GM18858 (cell line): ENCODE results near the gene INO80.
"Not testable (repeated sequence)": the region's sequence is repeated elsewhere in the genome, so short reads cannot be mapped to it uniquely, and the experiment has no call there.

Experiments
- ATAC-seq: cut with Tn5 transposase; IDR thresholded peaks from one replicate; pipeline ENCODE4 v1.9.1; 2021; ENCODE audit not compliant: unreplicated experiment

INO80 gene

DNA sequence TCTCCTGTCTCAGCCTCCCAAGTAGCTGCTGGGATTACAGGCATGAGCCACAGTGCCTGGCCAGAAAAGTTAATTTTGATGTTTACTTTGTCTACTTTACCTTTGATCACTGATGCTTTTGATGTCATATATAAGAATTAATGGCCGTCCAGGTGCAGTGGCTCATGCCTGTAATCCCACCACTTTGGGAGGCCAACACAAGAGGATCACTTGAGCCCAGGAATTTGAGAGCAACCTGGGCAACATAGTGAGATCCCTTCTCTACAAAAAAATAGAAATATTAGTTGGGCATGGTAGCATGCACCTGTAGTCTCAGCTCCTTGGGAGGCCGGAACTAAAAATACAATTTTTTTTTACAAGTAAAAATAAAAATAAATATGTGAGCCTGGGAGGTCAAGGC is 6.8 kb upstream of the INO80 start:
- no peak for ATAC-seq

DNA sequence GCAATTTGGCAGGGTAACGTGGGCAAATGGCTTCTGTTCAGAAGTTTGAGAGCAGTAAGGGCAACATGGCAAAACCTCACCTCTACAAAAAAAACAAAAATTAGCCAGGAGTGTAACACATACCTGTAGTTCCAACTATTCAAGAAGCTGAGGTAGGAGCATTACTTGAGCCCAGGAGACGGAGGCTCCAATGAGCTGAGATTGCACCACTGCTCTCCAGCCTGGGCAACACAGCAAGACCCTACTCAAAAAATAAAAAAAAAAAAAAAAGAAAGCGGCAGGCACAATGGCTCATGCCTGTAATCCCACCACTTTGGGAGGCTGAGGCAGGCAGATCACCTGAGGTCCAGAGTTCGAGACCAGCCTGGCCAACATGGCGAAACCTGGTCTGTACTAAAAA is 5.9 kb upstream of the INO80 start:
- ATAC-seq: no peak

DNA sequence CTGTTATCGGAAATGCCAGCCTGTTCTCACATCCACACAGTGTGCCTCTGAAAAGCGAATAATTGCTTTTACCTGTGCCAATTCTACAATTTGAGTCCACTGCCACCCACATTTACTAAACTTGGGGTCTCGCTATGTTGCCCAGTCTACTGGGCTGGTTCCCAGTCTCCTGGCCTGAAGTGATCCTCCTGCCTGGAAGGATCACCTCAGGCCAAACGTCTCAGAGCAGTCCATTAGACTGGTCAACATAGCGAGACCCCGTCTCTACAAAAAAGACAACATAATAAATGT is 827 bp upstream of the INO80 start:
- ATAC-seq: no peak

DNA sequence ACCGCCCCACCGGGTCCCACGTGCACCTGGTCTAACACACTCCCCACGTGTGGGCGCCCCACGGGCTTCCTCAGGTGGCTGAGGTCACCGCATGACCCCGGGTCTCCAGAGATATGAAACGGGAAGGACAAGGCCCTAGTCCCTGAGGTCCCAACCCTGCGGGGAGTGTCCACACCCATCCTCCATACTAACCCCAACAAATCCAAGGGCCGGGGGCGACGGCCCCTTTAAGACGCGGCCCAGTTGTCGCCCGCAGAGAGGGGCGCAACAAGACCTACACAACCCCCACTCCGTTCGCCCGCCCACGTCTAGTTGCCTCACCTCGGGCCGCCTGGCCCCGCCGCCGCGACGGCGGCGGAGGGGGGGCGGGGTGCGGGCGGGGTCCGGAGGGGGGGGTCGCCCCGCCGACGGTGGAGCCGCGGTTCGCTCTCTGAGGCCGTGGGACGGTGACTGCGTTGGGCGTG is 396 bp downstream of the INO80 start:
- peak; percentile 28 for ATAC-seq

DNA sequence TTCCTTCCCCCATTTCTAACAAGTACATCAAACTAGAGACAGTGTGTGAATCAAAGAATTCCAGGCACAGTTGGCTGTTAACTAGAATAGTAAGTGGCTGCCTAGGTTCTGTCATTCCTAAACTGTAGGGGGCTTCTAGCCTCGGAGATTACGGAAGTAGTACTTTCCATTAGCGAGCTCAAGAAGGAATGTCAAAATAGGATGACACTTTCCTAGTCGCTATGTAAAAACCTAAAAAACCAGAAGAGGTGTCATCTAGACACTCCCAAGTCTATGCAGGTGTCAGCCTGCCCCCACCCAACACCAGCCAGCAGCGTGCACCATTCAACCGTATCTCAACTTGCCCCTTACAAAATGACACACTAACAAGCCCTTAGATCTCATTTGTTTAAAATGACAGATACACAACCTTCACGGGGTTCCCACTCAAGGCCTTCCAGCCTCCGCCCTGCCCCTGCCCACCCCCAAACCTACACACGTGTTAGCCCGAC is 874 bp downstream of the INO80 start:
- peak; percentile 19 for ATAC-seq

DNA sequence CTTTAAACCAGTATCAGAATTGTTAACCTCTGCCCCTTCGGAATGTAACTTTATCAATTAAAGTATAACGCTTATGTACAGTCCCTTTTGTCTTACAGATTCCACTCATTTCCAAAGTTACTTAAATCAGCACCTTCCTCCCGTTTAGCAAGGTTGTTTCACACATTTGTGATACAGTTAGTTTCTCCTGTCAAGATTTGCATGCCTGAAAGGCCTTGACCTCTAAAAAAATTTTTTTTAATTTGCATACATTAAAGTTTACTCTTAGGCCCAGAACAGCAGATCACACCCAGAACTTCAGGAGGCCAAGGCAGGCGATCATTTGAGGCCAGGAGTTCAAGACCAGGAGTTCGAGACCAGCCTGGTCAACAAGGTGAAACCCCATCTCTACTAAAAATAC is 9.1 kb downstream of the INO80 start:
- no peak for ATAC-seq

DNA sequence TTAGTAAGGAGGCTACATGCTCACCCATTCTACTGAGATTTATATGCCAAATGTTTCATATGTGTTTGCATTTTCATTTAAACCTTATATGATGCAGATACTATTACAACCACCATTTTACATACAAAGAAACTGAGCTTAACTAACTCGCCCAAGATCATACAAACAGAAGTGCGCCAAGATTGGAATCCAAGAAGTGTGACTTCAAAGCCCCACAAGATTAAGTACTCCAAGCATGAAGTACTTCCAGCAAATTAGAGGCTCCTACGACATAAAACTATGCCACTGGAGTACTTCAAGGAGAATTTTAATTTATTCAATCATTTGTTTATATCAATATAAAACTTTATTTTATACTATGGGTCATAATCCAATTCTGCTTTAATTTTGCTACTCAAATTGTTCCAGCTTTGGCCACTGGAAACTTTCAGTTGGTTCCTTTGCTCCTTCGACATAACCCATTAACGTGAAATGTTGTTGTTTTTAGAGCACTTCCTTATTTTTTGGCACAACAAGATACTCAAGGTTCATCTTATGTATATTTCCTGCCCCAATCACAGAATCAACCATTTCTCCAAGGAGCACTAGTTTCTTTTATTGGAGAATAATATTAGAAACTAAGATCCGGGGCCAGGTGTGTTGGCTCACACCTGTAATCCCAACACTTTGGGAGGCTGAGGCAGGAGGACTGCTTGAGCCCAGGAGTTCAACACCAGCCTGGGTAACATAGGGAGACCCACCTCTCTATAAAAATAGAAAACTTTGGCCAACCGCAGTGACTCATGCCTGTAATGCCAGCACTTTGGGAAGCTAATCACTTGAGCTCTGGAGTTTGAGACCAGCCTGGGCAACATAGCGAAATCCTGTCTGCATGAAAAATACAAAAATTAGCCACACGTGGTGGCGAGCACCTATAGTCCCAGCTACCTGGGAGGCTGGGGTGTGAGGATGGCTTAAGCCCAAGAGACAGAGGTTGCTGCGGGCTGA is 10.4 kb downstream of the INO80 start:
- ATAC-seq: no peak

DNA sequence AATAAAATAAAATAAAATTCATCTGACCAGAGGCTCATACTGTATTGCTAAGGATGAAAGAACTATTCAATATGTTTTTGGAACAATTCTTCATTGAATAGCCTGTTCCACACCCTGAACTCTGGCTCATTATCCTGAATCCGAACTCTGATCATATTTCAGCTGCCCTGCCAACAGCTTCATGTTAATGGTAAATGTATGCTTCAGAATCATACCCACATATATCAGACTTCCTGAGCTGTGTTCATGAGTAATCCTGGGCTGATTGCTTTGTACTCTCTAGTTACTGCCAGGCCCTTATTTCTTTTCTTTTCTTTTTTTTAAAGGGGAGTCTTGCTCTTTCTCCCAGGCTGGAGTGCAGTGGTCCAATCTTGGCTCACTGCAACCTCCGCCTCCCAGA is 11.8 kb downstream of the INO80 start:
- ATAC-seq: no peak

DNA sequence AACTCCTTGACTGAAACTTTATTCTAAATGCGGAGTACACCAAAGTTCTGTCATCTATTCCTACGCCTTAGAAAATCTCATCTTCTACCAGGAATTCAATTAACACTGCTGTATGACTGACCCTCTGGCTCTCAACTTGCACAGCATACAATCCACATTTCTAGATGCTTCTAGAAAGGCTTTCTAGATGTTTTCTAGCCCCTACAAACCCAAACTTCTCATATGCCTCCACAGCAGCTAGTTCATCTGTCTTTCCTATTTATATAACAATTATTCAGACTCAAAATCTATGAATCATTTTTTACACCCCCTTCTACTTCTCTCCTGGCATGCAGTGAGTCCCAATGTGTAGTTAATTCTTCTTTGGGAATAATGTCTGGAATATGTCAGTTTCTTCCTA is 13.2 kb downstream of the INO80 start:
- no peak for ATAC-seq

DNA sequence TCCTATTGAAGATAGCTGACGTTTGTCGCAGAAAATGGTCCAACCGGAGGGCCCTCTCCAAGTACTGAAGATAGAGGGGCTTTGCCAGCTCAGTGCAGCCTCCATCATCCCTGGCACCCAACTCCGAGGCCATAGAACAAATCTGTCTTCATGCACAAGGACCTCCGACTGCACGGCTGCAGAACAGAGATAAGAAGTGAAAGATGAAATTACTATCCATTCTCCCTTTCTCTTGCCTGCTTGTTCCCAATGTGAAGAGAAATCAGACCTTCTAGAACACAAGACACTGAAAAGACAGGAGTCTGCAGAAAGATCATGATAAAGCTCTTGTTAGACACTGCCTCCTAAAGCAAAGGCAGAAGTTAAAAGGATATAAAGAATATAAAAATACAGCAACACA is 19.9 kb downstream of the INO80 start:
- ATAC-seq: no peak

DNA sequence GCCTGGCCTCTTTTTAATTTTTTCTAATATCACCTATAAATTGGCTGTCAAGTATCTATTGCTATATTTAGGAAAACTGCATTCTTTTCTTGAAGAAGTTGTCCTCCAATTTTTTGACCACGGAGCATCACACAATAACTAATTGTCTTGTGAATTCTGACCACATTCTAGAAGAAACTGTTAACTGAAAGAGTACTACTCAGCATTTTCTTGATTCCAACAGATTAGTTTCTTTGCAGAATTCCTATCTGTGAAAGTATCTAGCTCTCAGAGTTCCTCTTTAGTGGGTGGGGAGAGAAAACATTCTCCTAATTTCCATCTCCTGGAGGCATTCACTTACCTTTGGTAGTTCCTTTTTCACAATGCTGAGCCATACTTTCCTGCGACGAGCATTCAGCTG is 31.1 kb downstream of the INO80 start:
- no peak for ATAC-seq

DNA sequence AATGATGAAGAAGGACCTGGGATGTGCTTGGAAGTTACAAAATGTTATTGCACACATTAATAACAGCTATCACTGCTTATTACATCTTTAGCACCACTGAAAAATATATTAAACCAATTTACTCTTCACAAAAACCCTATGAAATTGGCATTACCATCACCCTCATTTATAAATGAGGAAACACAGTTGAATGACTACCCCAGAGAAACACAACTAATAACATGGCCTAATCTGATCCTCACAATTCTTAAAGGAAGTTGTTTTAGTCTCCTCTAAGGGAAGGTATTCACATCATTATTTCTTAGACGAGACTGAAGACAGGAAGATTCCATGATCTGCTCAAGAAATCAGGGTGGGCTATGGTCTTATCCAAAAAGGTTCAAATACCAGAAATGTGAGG is 35.9 kb downstream of the INO80 start:
- ATAC-seq: no peak

DNA sequence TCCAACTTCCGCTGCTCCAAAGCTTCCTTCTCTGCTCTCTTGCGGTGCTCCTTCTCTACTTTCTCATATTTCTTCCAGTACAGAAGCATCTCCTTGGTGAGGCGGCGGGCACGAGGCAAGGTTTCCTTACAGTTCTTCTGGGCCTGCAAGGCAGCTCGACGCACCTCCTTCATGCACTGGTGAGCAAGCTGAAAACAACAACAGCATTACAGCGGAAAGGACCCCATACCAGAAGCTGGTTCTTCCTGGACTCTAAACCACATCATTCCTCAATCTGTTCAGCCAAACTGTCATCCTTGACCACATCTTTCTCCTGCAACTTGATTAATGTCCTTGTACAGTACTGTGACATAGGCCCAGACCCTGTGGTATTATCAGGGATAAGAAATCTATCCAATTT is 36.4 kb downstream of the INO80 start:
- no peak for ATAC-seq

DNA sequence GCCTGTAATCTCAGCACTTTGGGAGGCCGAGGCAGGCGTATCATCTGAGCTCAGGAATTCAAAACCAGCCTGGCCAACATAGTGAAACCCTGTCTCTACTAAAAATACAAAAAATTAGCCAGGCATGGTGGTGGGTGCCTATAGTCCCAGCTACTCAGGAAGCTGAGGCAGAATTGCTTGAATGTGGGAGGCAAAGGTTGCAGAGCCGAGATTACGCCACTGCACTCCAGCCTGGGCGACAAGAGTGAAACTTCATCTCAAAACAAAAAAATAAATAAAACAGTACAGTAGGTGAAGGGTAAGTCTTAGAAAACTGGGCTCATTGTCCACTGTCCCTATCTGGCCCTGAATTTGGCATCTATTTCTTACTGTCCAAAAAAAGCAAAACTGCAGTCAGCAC is 37.2 kb downstream of the INO80 start:
- not testable (repeated sequence) for ATAC-seq

DNA sequence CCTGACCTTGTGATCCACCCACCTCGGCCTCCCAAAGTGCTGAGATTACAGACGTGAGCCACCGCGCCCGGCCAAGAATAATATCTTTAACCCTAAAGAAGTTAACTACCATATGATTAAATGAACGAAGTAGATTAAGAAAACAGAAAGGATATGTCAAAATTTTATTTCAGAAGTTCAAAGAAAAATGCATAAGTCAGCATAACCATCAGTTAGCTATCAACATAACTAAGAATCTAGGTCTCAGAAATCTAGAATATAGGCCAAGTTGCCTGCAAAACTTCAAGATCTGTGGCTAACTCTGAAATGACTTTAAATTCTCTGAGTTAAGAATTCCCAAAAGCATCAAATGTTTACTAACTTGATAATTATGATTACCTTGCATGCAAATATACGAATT is 38.0 kb downstream of the INO80 start:
- ATAC-seq: no peak

DNA sequence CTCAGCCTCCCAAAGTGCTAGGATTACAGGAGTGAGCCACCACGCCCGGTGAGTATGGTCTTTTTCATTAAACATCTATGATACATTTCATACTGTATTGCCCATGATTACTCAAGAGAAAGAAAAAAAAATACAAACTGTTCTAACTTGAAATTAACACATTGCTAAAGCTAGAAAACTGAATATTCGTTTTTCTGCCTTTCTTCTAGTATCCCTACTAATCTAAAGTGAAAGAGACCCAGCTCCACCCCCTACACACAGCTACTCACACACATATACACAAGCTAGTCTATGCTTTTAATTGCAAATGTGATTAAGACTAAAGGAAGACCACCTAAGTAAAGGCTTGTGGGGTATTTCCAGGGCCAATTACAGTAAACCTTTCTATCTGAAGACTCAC is 43.1 kb downstream of the INO80 start:
- ATAC-seq: no peak

DNA sequence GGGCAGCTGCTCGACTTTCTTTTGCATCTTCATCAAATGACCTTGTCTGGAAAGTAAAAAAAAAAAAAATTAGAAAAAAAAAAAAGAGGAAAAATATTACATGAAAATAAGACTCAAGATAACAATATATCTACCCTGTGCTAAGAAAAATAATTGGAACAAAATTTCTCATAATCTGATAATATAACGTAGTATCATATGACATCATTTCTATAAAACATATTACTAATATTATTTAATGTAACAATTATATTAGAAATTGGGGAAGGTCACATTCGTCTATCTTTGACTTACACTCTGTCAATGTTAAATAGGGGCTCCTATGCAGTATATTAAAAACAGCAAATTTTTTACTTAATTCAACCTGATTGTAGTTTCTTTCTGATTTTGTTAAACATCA is 44.1 kb downstream of the INO80 start:
- no peak for ATAC-seq

DNA sequence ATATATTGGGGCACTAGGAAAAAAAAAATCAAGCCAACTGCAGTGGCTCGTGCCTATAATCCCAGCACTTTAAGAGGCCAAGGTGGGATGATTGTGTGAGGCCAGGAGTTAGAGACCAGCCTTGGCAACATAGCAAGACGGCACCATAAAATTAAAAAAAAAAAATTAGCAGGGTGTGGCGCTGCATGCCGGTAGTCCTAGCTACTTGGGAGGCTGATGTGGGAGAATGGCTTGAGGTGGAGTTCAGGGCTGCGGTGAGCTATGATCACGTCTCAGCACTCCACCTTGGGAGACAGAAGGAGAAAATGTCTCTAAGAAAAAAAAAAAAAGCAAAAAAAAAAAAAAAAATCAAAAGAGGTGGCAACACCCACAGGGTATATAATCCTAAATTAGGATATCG is 49.6 kb downstream of the INO80 start:
- ATAC-seq: no peak

DNA sequence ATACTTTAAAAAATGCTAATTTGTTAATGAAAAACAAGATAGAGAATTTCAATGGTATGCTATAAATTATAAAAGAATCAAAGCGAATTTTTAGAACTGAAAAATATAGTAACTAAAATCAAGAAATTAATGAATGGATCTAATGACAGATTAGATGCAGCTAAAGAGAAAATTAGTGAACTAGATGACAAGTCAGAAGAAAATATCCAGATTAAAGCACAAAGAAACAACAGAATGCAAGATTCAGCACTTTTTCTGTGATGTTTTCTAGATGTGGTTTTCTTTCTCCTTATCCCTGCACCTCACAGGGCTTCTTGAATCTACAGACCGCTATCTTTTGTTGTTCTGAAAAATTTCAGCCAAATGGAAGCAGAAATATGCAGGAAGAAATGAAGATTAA is 54.4 kb downstream of the INO80 start:
- ATAC-seq: no peak

DNA sequence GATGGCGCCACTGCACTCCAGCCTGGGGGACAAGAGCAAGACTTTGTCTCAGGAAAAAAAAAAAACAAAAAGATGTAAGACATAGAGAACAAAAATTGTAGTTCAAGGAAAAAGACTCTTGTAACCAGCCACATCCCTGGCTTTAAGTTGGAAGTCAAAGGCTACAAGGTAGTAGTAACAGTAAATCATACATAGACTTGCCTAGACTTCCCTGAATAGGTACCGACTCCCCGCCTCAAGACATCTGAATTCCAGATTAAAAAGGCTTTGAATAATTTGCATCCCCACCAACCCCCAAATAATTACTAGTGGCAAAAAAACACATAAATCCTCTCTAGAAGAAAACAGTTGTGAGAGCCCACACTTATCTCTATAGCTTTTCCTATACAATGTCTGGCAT is 55.6 kb downstream of the INO80 start:
- no peak for ATAC-seq

DNA sequence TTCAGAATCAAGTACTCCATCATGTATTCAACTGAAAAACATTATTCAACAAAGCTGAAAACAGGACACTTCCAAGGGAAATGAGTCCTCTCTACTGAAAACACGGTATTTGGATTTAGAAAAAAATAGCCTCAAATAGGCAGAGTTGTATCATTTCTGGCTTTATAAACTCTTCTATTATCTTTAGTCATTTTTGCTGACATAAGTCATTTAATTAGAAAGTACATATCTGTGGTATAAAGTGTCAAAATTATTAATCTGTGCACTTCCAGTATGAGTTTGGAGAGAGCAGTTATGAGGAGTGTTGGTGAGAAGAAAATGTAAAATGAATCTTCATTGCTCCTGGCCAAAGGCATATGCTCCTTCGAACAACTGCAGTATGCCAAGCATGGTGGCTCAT is 59.3 kb downstream of the INO80 start:
- ATAC-seq: no peak

DNA sequence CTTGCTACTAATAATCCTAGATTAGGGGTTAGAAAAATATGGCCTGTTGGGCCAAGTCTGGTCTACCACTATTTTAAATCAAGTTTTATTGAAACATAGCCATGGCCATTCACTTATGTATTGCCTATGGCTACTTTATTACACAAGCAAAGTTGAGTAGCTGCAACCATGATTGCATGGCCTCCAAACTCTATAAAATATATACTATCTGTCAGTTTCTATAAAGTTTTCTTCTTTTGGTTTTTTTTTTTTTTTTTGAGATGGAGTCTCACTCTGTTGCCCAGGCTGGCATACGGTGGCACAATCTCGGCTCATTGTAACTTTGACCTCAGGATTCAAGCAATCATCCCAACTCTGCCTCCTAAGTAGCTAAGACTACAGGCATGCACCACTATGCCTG is 60.4 kb downstream of the INO80 start:
- no peak for ATAC-seq

DNA sequence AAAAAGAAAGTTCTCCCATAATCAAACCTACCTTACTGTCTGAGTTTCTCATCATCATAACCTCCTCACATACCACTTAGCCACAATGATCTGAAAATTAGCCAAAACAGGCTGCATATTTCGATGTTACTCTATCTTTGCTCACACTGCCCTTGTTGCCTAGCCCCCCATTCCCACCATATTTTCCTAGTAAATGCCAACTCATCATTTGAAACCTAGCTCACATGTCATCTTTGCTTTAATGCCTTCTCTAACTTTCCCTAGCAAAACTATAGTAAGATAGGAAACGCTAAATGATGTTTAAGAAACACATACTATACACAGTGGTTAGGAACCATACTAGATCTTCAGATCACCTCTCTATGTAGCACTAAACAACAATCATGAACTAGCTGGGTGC is 64.9 kb downstream of the INO80 start:
- no peak for ATAC-seq
